Mesothelial cell of epicardium (in vitro differentiated cells): Measurements from ENCODE around the gene CTTNBP2. TPM values are rescaled to one million over a fixed set of nuclear protein-coding genes. Genes with fewer than 3 reads are reported as not detected.

Experiments used
- DNase-seq, 2 experiments: peaks; one replicate each; pipeline ENCODE4 v3.0.0; 2021; ENCODE audit warnings: low spot score in 2 of 2; ENCODE audit not compliant: unreplicated experiment in 2 of 2
- H3K27ac Mint-ChIP-seq: 2 replicates; pipeline ENCODE4 v1.8.0; 2021; ENCODE audit warnings: mixed read lengths
- H3K27me3 Mint-ChIP-seq: 2 replicates; pipeline ENCODE4 v1.8.0; 2021; ENCODE audit warnings: low read depth, mixed read lengths
- H3K36me3 Mint-ChIP-seq: 2 replicates; pipeline ENCODE4 v1.8.0; 2021; ENCODE audit warnings: mixed read lengths
- H3K4me1 Mint-ChIP-seq: 2 replicates; pipeline ENCODE4 v1.8.0; 2021; ENCODE audit warnings: mixed read lengths
- H3K4me3 Mint-ChIP-seq: 2 replicates; pipeline ENCODE4 v1.8.0; 2021; ENCODE audit warnings: mild to moderate bottlenecking, moderate library complexity, mixed read lengths
- H3K9me3 Mint-ChIP-seq: 2 replicates; pipeline ENCODE4 v1.8.0; 2021; ENCODE audit warnings: mixed read lengths
- total RNA-seq: library from RNA; stranded (reverse); gene quantifications from 3 replicates; pipeline ENCODE4 v1.2.1, GENCODE V29; 2021
- TF ChIP-seq, protein P1 (sequence below): fragments of 200-600 bp; sonication (generic); IDR thresholded peaks from one replicate; pipeline ENCODE4 v1.5.0; 2021; ENCODE audit warnings: antibody characterized with exemption; ENCODE audit not compliant: unreplicated experiment

Gene CTTNBP2
- total RNA-seq, 1 donor from 2014 or later: 12.1 TPM

- H3K4me1 Mint-ChIP-seq: peaks cover 5% of the 10 kb centered on the region
These were observed 29.2 kb upstream of the CTTNBP2 start for GRCh38 chr7:117902314-117902889.

GRCh38 chr7:117901089-117901797 is 28.0 kb upstream of the CTTNBP2 start:
- H3K27ac Mint-ChIP-seq: no peak overlapping the region

More at GRCh38 chr7:117902314-117902889, 29.2 kb upstream of the CTTNBP2 start:
- Mint-ChIP-seq H3K27me3 (no peaks in the 10 kb centered on the region), H3K36me3 (no peaks in the 10 kb centered on the region), H3K4me3 (no peak overlapping the region), H3K27ac (no peak overlapping the region), H3K9me3 (peaks cover 3% of the 10 kb centered on the region)
- TF ChIP-seq, protein P1, sequence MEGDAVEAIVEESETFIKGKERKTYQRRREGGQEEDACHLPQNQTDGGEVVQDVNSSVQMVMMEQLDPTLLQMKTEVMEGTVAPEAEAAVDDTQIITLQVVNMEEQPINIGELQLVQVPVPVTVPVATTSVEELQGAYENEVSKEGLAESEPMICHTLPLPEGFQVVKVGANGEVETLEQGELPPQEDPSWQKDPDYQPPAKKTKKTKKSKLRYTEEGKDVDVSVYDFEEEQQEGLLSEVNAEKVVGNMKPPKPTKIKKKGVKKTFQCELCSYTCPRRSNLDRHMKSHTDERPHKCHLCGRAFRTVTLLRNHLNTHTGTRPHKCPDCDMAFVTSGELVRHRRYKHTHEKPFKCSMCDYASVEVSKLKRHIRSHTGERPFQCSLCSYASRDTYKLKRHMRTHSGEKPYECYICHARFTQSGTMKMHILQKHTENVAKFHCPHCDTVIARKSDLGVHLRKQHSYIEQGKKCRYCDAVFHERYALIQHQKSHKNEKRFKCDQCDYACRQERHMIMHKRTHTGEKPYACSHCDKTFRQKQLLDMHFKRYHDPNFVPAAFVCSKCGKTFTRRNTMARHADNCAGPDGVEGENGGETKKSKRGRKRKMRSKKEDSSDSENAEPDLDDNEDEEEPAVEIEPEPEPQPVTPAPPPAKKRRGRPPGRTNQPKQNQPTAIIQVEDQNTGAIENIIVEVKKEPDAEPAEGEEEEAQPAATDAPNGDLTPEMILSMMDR: no peak
- no peak for DNase-seq

DNA sequence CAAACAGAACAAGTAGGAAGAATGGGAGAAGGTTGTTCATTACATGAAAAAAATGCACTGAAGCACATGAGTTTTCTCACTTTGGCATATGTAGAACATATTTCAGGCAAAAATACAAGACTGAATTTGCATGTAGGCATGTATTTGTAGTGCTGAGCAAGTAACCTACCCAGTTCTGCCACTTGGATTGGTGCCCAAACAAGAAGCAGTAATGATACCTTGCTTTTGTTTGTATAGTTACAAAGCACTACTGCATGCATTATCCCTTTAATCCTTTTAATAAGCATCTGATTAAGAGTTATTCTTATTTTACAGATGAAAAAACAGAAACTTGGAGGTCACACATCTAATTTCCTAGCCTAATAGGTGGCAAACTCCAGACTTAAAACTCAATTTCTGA is 23.1 kb upstream of the CTTNBP2 start:
- H3K4me3 Mint-ChIP-seq: no peak overlapping the region
- H3K36me3 Mint-ChIP-seq: no peaks in the 10 kb centered on the region
- DNase-seq: no peak
- H3K4me1 Mint-ChIP-seq: peaks cover 23% of the 10 kb centered on the region
- H3K27me3 Mint-ChIP-seq: no peaks in the 10 kb centered on the region
- peaks cover 6% of the 10 kb centered on the region for H3K9me3 Mint-ChIP-seq
- no peak overlapping the region for H3K27ac Mint-ChIP-seq
- TF ChIP-seq, protein P1: no peak

More at GRCh38 chr7:117901089-117901797, 28.0 kb upstream of the CTTNBP2 start:
- Mint-ChIP-seq H3K9me3 (peaks cover 3% of the 10 kb centered on the region), H3K4me1 (peaks cover 5% of the 10 kb centered on the region), H3K4me3 (no peak overlapping the region), H3K27me3 (no peaks in the 10 kb centered on the region), H3K36me3 (no peaks in the 10 kb centered on the region)
- TF ChIP-seq, protein P1: no peak
- no peak for DNase-seq

- H3K4me1 Mint-ChIP-seq: peaks cover 18% of the 10 kb centered on the region
- no peak for DNase-seq
- peaks cover 6% of the 10 kb centered on the region for H3K9me3 Mint-ChIP-seq
- no peaks in the 10 kb centered on the region for H3K36me3 Mint-ChIP-seq
- TF ChIP-seq, protein P1: no peak
- no peak overlapping the region for H3K4me3 Mint-ChIP-seq
- no peak overlapping the region for H3K27ac Mint-ChIP-seq
- H3K27me3 Mint-ChIP-seq: no peaks in the 10 kb centered on the region
These were observed 22.0 kb upstream of the CTTNBP2 start for GRCh38 chr7:117895276-117895675.

- Mint-ChIP-seq H3K36me3 (no peaks in the 10 kb centered on the region), H3K27me3 (no peaks in the 10 kb centered on the region), H3K27ac (no peak overlapping the region), H3K4me1 (peaks cover 18% of the 10 kb centered on the region), H3K4me3 (no peak overlapping the region), H3K9me3 (peaks cover 6% of the 10 kb centered on the region)
- TF ChIP-seq, protein P1: no peak
- no peak for DNase-seq
These were observed 20.8 kb upstream of the CTTNBP2 start for GRCh38 chr7:117894037-117894436.
